Motor neuron (in vitro differentiated cells): Measurements from ENCODE around the gene TMEM62. TPM values are rescaled to one million over a fixed set of nuclear protein-coding genes. Genes with fewer than 3 reads are reported as not detected.

ENCODE experiments used
- ATAC-seq, 8 experiments: fragments of 200-7000 bp; cut with Tn5 transposase; replicated peaks in 6 of 8; 2 replicates each; pipeline ENCODE4 v1.8.0; 2021; ENCODE audit warnings: mild to moderate bottlenecking in 8 of 8, moderate library complexity in 8 of 8
- H3K27ac ChIP-seq, 2 donors: fragments of 250-450 bp; sonication (Bioruptor Pico); 2 replicates each; pipeline ENCODE4 v1.9.0; 2021; ENCODE audit warnings: antibody characterized with exemption in 2 of 2, mild to moderate bottlenecking in 2 of 2, moderate library complexity in 1 of 2
- H3K4me1 ChIP-seq, 2 donors: fragments of 250-450 bp; sonication (Bioruptor Pico); replicated peaks in 1 of 2; 2 replicates each; pipeline ENCODE4 v1.6.1; 2021; ENCODE audit warnings: antibody characterized with exemption in 2 of 2, mild to moderate bottlenecking in 2 of 2, moderate library complexity in 1 of 2
- H3K4me3 ChIP-seq, 5 donors: fragments of 250-450 bp; sonication (Bioruptor Pico); 2 replicates each; pipeline ENCODE4 v1.9.0; 2021; ENCODE audit warnings: antibody characterized with exemption in 5 of 5, mild to moderate bottlenecking in 5 of 5, moderate library complexity in 4 of 5
- WGBS, 10 experiments: fragments of 450-650 bp; shearing (Covaris generic); methylation state at CpG; one replicate each; pipeline ENCODE4 v1.0.0; 2022; 5-methylcytosine and 5-hydroxymethylcytosine counted together
- in situ Hi-C, 9 experiments: fragments of 400-800 bp; cut with MboI; loops; one replicate each; pipeline ENCODE4 v1.15.0; 2021; ENCODE audit warnings: low sequenced_read_pairs in 9 of 9, low pct_unique_long_range_greater_than_20kb in 2 of 9; ENCODE audit not compliant: unreplicated experiment in 9 of 9
- total RNA-seq, 8 experiments: library from RNA; unstranded; fragments of 300-600 nt; gene quantifications; 2 replicates each; pipeline versions ENCODE4 v1.2.3 to v1.2.4, GENCODE V29; 2022

TMEM62 gene
- 10 to 100 TPM in 3 of 8 experiments, 1 to 10 TPM in 5; 7.3 to 14.8 (median 9.6) TPM for total RNA-seq

DNA sequence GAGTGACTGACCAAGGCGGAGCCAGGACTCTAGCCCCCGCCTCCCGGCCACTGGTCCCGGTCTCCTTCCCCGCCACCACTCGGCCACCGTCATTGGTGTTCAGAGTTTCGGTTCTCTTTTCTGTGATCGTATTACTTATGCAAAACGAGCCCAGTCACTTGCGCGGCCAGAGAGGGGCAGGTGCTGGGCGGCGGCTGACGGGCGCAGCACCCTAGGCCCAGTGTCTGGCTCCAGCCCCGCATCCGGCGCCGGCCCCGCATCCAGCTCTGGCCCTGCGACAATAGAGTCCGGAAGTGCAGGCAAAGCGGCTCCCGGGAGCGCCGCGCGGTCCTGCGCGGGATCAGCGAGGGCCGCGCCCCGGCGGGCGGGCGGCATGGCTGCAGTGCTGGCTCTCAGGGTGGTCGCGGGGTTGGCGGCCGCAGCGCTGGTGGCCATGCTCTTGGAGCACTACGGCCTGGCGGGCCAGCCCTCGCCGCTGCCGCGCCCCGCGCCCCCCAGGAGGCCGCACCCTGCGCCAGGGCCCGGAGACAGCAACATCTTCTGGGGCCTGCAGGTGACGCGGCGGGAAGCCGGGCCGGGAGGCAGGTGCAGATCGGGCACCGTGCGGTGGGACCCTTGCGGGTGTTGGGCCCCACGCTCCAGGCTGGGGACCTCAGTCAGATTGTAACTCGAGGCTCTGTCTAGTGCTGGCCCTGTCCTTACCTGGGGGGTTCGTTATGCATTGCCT is at the start of gene TMEM62:
TMEM62 (plus strand) TSS at position 157 of the 727 bp plus-strand sequence; CDS start at position 374, 217 bp downstream.
- in situ Hi-C loops: no loop called here
- peaks cover 5 to 15% of the 10 kb centered on the region in 2 donors for H3K4me1 ChIP-seq
- 0 to 10% (median 3%) methylated on average over 2 to 4 of the region's 66 CpGs; no CpG with 5 or more reads in 6 of the 10 experiments for WGBS, 10 experiments
- peak; percentile 92 to 96 (median 94) for ATAC-seq
- peak within 1 kb of the TSS; percentile 6 to 44 for H3K27ac ChIP-seq
- H3K4me3 ChIP-seq: peak within 1 kb of the TSS; percentile 46 to 58 (median 51)

DNA sequence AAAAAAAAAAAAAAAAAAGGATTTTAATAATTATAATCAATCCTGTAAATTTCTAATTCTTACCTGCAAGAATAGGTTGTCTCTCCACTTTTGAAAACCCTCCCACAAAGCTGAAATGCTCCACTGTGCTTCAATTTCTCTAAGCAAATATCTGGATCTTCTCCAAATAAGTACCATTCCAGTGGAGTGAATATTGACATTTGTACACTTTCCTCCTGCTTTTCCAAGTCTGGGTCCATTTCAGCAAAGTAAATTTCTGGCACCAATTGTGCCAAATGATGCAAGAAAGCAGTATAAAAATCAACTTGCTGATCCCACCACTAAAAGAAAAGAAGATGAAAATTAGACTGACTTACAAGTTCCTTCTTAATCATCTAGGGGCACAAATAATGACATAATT is 47.5 kb upstream of the TMEM62 start:
- H3K4me3 ChIP-seq: no peak overlapping the region
- in situ Hi-C loops: no loop called here
- no peak for ATAC-seq

DNA sequence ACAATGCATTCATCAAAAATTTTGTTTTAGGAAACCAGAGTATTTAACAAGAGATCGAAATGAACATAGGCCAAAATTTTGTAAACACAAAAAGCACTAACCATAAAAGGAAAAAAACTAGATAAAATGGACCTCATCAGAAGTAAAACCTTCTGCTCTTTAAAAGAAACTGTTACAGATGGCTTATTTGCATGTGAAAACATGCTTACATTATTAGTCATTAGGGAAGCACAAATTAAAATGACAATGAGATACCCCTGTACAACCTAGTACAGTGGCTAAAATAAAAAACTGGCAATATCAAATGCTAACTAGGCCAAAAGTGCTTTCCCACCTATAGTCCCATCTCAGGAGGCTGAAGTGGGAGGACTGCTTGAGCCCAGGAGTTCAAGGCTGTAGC is 46.8 kb upstream of the TMEM62 start:
- in situ Hi-C loops: no loop called here
- peak in 6 of 8 experiments; percentile 28 to 56 (median 46) for ATAC-seq
- H3K27ac ChIP-seq: peak overlapping the region in 1 of 2 donors; percentile 37

More for the DNA sequence above, 47.5 kb upstream of the TMEM62 start:
- Histone ChIP-seq H3K27ac (no peak overlapping the region), H3K4me1 (peaks cover 0 to 2% of the 10 kb centered on the region in 2 donors)

DNA sequence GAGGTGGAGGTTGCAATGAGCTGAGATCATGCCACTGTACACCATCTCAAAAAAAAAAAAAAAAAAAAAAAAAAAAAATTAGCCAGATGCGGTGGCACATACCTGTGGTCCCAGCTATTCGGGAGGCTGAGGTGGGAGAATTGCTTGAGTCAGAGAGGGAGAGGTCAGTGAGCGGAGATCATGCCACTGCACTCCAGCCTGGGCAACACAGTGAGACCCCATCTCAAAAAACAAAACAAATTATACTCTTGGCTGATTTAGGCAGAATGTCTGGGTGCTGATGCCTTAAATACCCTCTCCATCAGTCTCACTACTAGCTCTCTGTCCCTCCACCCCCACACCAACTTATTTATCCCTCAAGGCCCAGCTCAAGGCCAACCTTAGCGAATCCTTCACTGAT is 41.5 kb upstream of the TMEM62 start:
- no peak for ATAC-seq
- in situ Hi-C loops: no loop called here
- Histone ChIP-seq H3K4me1 (no peaks in the 10 kb centered on the region), H3K4me3 (no peak overlapping the region), H3K27ac (no peak overlapping the region)
- 80 to 100% (median 100%) methylated on average over 1 to 3 of the region's 4 CpGs; no CpG with 5 or more reads in 1 of the 10 experiments for WGBS, 10 experiments

More for the DNA sequence above, 46.8 kb upstream of the TMEM62 start:
- Histone ChIP-seq H3K4me1 (peaks cover 0 to 2% of the 10 kb centered on the region in 2 donors), H3K4me3 (no peak overlapping the region)
- WGBS, 10 experiments: 0 to 100% (median 68%) methylated on average over 1 of the region's 1 CpG

DNA sequence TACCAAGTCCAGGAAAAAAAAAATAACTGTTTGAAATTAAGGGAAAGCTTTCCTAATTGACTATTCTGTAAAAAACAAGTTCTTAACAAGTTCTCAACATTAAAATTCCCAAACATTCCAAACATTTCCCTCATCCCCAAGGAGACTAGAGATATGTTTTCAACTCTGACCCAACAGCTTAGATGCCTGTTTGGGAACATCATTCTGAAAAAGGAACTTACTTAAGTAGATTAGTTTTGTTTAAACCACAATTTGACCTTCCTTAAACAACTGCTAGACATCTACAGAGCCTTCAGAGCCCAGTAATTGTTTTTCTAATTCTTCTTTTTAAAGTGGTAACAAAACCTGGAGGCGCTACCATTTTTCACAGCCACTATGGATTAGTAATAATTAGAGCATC is 40.4 kb upstream of the TMEM62 start:
- no peak overlapping the region for H3K27ac ChIP-seq
- 75 to 100% (median 100%) methylated on average over 1 of the region's 1 CpG; no CpG with 5 or more reads in 4 of the 10 experiments for WGBS, 10 experiments
- in situ Hi-C loops: no loop called here
- no peak overlapping the region for H3K4me3 ChIP-seq
- H3K4me1 ChIP-seq: no peaks in the 10 kb centered on the region
- ATAC-seq: no peak

DNA sequence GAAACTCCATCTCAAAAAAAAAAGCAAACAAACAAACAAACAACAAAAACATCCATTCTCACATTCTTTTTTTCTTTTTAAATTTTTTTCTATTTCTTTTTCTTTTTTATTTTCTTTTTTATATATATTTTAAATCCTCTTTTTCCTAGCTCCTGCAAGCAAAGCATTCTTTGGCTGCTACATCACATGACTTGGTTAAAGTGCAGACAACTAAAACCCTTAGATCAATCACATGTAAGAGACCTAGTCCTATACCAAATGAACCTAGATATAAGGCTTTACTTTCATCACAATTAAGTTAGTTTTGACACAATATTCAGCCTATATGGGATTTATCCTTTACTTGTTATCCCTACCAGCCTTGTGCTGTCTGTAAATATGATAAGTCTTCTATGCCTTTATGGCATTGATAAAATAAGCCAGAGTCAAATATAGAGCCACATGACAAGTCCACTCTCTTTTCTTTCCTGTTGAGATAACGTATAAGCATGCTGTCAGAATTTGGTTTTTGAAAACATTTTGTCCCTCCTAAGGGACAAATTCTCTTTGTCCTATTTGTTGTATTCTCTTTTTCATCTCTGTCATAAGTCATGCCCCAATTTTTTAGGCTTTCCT is 38.9 kb upstream of the TMEM62 start:
- 78 to 100% (median 100%) methylated on average over 1 of the region's 1 CpG; no CpG with 5 or more reads in 1 of the 10 experiments for WGBS, 10 experiments
- Histone ChIP-seq H3K4me1 (no peaks in the 10 kb centered on the region), H3K4me3 (no peak overlapping the region), H3K27ac (no peak overlapping the region)
- in situ Hi-C loops: no loop called here
- ATAC-seq: no peak

DNA sequence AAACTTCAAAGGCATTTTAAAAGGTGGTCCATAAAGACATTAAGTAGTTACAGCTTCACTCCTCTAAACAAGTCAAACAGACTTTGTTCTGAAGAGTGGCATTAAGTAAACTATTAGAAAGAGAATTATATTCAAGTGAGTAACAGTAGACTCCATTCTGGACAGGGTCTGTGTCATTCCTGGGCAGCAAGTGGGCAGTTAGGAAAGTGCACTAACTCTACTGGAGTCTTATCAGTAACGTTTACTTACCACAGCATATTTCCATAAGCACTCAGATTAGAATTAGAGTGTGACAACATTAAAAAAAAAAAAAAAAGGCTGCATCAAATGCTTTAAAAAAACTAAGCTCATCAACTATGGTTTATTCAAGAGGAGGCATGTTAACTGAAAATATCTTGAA is 38.1 kb upstream of the TMEM62 start:
- Histone ChIP-seq H3K4me3 (no peak overlapping the region), H3K4me1 (no peaks in the 10 kb centered on the region), H3K27ac (no peak overlapping the region)
- WGBS, 10 experiments: 60 to 100% (median 75%) methylated on average over 1 of the region's 1 CpG; no CpG with 5 or more reads in 3 of the 10 experiments
- in situ Hi-C loops: no loop called here
- ATAC-seq: peak in 1 of 8 experiments; percentile 19

DNA sequence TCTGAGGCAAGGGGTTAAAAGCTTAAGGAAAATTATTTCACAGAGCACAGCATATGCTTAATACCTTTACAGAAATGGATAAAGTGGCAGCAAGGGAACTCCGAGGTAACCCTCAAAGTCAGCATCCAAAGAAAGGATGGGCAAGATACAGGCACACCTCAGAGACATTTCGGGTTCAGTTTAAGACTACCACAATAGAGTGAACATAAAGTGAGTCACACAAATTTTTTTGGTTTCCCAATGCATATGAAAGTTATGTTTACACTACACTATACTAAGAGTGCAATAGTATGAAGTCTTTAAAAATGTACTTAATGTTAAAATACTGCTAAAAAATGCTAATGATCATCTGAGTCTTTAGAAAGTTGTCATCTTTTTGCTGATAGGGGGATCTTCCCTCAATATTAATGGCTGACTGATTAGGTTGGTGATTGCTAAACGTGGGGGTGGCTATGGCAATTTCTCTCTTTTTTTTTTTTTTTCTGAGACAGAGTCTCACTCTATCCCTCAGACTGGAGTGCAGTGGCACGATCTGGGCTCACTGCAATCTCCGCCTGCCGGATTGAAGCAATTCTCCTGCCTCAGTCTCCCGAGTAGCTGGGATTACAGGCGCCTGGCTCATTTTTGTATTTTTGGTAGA is 37.6 kb upstream of the TMEM62 start:
- Histone ChIP-seq H3K27ac (no peak overlapping the region), H3K4me3 (no peak overlapping the region), H3K4me1 (no peaks in the 10 kb centered on the region)
- ATAC-seq: peak in 1 of 8 experiments; percentile 33
- 78 to 100% (median 96%) methylated on average over 1 to 8 of the region's 8 CpGs; no CpG with 5 or more reads in 2 of the 10 experiments for WGBS, 10 experiments
- in situ Hi-C loops: no loop called here

DNA sequence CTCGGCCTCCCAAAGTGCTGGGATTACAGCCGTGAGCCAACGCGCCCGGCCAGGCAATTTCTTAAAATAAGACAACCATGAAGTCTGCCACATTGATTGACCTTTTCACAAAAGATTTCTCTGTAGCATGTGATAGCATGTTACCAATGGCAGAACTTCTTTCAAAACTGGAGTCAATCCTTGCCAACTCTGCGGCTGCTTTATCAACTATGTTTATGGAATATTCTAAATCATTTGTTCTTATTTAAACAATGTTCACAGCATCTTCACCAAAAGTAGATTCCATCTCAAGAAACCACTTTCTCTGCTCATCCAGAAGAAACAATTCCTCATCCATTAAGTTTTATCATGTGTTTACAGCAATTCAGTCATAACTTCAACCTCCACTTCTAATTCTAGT is 37.0 kb upstream of the TMEM62 start:
- Histone ChIP-seq H3K4me1 (no peaks in the 10 kb centered on the region), H3K27ac (no peak overlapping the region), H3K4me3 (no peak overlapping the region)
- 81 to 100% (median 100%) methylated on average over 1 to 6 of the region's 6 CpGs; no CpG with 5 or more reads in 3 of the 10 experiments for WGBS, 10 experiments
- in situ Hi-C loops: no loop called here
- ATAC-seq: no peak

DNA sequence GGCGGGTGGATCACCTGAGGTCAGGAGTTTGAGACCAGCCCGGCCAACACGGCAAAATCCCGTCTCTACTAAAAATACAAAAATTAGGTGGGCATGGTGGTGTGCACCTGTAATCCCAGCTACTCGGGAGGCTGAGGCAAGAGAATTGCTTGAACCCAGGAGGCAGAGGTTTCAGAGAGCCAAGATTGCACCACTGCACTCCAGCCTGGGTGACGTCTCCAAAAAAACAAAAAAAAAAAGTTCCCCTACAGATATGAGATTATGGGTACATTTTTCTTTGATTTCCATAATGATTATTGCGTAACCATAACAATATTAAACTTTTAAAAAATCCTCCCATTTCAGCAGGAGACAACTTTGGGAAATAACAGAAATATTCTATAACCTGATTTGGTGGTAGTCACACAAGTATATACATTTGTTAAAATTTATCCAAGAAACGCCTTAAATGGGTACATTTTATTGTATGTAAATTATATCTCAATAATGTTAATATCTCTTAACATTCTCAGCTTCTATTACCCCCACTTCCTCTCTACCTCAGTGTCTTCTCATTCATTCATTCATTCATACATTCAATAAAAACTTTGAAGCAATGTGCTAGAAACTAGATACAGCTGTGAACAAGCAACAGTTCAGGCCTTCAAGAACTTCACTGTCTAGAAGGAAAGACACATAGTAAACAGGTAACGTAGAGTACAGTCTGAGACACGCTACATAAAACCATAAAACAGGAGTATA is 34.1 kb upstream of the TMEM62 start:
- ATAC-seq: no peak
- 84 to 100% (median 96%) methylated on average over 2 to 6 of the region's 10 CpGs for WGBS, 10 experiments

DNA sequence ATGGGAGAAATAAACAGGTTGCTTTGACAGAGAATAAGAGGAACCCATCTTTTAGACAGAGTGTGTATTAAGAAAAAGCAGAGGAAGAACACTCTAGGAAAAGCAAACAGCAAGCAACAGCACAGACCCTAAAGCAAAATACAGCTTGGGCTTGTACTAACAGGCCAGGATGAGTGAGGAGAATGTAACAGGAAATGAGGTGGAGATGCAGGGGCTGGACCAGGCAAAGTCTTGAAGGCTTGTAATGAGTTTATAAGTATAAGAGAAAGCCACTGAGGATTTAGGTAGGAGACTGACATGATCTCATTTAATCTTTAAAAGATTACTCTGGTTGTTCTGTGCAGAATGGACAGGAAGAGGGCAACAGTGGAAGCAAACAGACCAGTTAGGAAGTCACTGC is 32.4 kb upstream of the TMEM62 start:
- Histone ChIP-seq H3K27ac (no peak overlapping the region), H3K4me1 (peaks cover 7% of the 10 kb centered on the region in 2 donors), H3K4me3 (no peak overlapping the region)
- in situ Hi-C loops: no loop called here
- no peak for ATAC-seq

More for the DNA sequence above, 34.1 kb upstream of the TMEM62 start:
- Histone ChIP-seq H3K4me1 (peaks cover 2% of the 10 kb centered on the region in 2 donors), H3K4me3 (no peak overlapping the region), H3K27ac (no peak overlapping the region)
- in situ Hi-C loops: no loop called here

DNA sequence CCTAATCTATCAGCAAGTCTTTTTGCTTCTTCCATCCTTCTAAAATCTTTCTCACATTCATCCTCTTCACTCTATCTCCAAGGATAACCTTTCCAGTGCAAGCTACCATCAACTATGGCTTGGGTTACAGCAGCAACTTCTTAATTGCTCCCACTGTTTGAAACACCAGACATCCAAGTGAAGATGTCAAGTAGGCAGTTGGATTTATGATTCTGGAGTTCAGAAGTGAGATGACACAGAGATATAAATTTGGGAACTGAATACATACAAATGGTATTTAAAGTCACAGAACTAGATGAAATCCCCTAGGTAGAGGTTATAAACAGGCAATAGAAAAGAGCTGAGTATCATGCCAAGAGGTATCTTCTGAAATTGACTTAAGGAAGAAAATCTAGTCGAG is 31.2 kb upstream of the TMEM62 start:
- Histone ChIP-seq H3K27ac (no peak overlapping the region), H3K4me1 (peaks cover 11% of the 10 kb centered on the region in 2 donors), H3K4me3 (no peak overlapping the region)
- no peak for ATAC-seq
- in situ Hi-C loops: no loop called here
- WGBS, 10 experiments: 89 to 100% (median 100%) methylated on average over 1 of the region's 1 CpG; no CpG with 5 or more reads in 3 of the 10 experiments

DNA sequence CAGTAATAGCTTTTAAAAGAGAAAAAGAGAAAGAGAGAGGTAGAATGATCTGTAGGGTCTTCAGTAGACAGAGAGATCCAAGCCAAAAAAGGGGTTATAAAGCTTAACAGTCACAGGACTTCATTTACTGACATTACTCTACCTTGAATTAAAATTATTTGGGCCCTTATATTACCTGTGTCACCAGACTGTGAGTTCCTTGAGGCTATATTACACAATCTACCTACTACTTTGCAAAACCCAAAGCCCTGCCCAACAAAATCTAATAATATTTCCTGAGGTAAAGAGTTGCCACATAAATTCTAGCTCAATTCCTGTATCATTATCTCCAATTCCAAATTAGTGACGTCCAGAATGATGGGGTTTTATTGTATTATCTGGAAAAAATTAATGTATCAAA is 29.5 kb upstream of the TMEM62 start:
- ATAC-seq: no peak
- Histone ChIP-seq H3K4me3 (peak overlapping the region in 1 of 5 donors; percentile 60), H3K4me1 (peaks cover 11% of the 10 kb centered on the region in 2 donors), H3K27ac (no peak overlapping the region)
- WGBS, 10 experiments: 0 to 100% (median 85%) methylated on average over 1 of the region's 1 CpG; no CpG with 5 or more reads in 4 of the 10 experiments
- in situ Hi-C loops: no loop called here
